ENCODE data around the gene PDXK. TPM values are rescaled to one million over a fixed set of nuclear protein-coding genes. Genes with fewer than 3 reads are reported as not detected.

The PDXK gene
- total RNA-seq, 1 donor from 2014 or later: 54.0 TPM

DNA sequence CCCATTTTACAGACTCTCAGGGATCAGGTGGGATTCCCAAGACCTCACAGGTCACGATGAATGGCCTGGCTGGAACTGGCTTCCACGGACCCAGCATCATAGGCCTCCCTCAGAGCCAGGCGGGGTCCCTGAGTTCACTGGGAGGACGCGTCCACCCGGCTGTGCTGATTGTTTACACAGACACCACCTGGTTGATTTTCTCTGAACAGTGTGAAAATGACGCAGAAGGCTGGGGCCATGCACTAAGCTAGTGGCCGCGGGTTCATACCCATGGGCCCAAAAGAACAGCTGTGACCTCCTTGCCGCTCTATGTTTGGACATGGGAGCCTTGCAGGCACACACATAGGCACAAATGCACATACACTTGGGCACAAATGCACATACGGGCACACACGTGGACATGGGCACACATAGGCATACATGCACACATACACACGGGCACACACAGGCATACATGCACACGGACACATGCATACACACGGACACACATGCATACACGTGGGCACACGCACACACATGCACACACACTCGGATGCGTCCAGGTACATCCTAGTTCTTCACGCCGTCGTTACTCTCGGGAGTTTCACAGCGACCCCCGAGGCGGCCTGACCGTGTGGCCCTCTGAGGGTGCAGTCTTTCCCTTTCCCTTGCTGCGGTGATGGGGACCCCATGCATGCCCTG lies 34.0 kb downstream of the PDXK start:
- Mint-ChIP-seq H3K27ac (no peak overlapping the region), H3K27me3 (ENCODE audit: insufficient read depth, low read depth) (peaks cover 2% of the 10 kb centered on the region), H3K4me3 (no peak overlapping the region), H3K36me3 (peaks cover 15% of the 10 kb centered on the region), H3K4me1 (no peaks in the 10 kb centered on the region), H3K9me3 (no peaks in the 10 kb centered on the region)
- Histone ChIP-seq H3K27me3 (no peaks in the 10 kb centered on the region), H3K4me3 (no peak overlapping the region), H3K27ac (no peak overlapping the region), H3K9me3 (ENCODE audit: low read depth) (no peaks in the 10 kb centered on the region), H4K20me1 (ENCODE audit: low read depth) (no peaks in the 10 kb centered on the region), H3F3A (ENCODE audit: low read depth) (peaks cover 2% of the 10 kb centered on the region), H3K79me2 (ENCODE audit: low read depth) (no peaks in the 10 kb centered on the region), H2AFZ (replicated peaks) (no peak overlapping the region), H3K36me3 (no peaks in the 10 kb centered on the region), H3K9ac (no peak overlapping the region), H3K4me1 (no peaks in the 10 kb centered on the region), H3K4me2 (no peak overlapping the region)
- no peak for DNase-seq (ENCODE audit: low spot score)
- no peak for TF ChIP-seq EZH2 (IDR thresholded peaks at IDR 0.05)
- TF ChIP-seq CTCF (IDR thresholded peaks at IDR 0.05): no peak
- no peak for TF ChIP-seq EZH2phosphoT487 (IDR thresholded peaks at IDR 0.05)

DNA sequence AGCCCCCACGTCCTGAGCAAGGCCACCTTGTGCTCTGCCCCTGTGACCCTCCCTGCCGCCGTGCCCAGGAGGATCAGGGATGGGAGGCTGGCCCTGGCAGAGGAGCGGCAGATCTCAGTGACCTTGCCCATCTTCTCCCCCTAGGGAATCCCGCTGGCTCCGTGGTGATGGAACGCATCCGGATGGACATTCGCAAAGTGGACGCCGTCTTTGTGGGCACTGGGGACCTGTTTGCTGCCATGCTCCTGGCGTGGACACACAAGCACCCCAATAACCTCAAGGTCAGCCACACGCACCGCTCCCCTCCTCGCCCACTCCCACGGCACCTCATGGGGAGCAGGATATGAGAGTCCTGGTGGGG lies 34.5 kb downstream of the PDXK start:
- no peak overlapping the region for H3K4me3 Mint-ChIP-seq
- H3K27me3 Mint-ChIP-seq (ENCODE audit: insufficient read depth, low read depth): peaks cover 2% of the 10 kb centered on the region

DNA sequence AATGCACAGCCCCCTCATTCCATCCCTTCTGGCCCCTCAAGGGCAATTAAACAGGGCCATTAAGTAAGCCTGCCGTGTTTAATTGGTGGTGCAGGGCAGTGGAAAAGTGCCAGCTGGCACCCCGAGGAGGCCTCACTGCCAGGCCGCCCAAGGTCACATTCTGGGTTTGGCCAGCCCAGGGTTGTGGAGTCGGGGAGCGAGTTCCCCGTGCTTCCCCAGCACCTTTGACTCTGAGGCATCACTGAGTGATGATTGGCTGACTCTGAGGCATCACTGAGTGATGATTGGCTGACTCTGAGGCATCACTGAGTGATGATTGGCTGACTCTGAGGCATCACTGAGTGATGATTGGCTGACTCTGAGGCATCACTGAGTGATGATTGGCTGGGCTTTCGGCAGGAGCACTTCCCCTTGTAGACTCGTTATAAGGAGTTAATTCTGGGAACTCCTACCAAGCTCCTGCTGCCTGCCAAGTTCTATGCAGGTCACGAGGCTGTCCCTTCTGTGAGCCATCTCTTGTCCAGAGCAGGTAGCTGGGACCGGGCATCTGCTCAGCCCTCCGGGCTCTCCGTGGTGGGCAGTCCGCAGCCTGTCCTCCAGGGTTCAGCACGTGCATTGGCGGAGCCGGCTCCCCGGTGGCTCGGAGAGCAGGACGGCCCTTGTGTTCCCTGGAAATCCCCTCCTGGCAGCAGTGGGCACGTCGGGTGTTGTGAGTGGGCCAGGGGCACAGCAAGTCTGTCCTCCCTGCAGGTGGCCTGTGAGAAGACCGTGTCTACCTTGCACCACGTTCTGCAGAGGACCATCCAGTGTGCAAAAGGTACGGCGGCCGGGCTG lies 36.2 kb downstream of the PDXK start:
- Histone ChIP-seq H3K4me1 (no peaks in the 10 kb centered on the region), H3K9me3 (ENCODE audit: low read depth) (no peaks in the 10 kb centered on the region), H3K9ac (no peak overlapping the region), H4K20me1 (ENCODE audit: low read depth) (no peaks in the 10 kb centered on the region), H3K79me2 (ENCODE audit: low read depth) (no peaks in the 10 kb centered on the region), H3F3A (ENCODE audit: low read depth) (peaks cover 5% of the 10 kb centered on the region), H3K27me3 (no peaks in the 10 kb centered on the region), H2AFZ (replicated peaks) (no peak overlapping the region), H3K4me3 (no peak overlapping the region), H3K36me3 (no peaks in the 10 kb centered on the region), H3K27ac (no peak overlapping the region), H3K4me2 (no peak overlapping the region)
- H3K9me3 Mint-ChIP-seq: no peaks in the 10 kb centered on the region
- H3K4me3 Mint-ChIP-seq: no peak overlapping the region
- no peak for DNase-seq (ENCODE audit: low spot score)
- H3K27ac Mint-ChIP-seq: no peak overlapping the region
- peaks cover 17% of the 10 kb centered on the region for H3K36me3 Mint-ChIP-seq
- H3K4me1 Mint-ChIP-seq: no peaks in the 10 kb centered on the region
- no peak for TF ChIP-seq EZH2 (IDR thresholded peaks at IDR 0.05)
- no peak for TF ChIP-seq EZH2phosphoT487 (IDR thresholded peaks at IDR 0.05)
- no peak for TF ChIP-seq CTCF (IDR thresholded peaks at IDR 0.05)
- no peaks in the 10 kb centered on the region for H3K27me3 Mint-ChIP-seq (ENCODE audit: insufficient read depth, low read depth)

More for the DNA sequence above, 34.5 kb downstream of the PDXK start:
- Mint-ChIP-seq H3K36me3 (peaks cover 15% of the 10 kb centered on the region), H3K4me1 (no peaks in the 10 kb centered on the region), H3K9me3 (no peaks in the 10 kb centered on the region), H3K27ac (no peak overlapping the region)
- Histone ChIP-seq H4K20me1 (ENCODE audit: low read depth) (no peaks in the 10 kb centered on the region), H3K9me3 (ENCODE audit: low read depth) (no peaks in the 10 kb centered on the region), H3K9ac (no peak overlapping the region), H2AFZ (replicated peaks) (no peak overlapping the region), H3K4me1 (no peaks in the 10 kb centered on the region), H3K4me2 (no peak overlapping the region), H3K27ac (no peak overlapping the region), H3K4me3 (no peak overlapping the region), H3K36me3 (no peaks in the 10 kb centered on the region), H3K79me2 (ENCODE audit: low read depth) (no peaks in the 10 kb centered on the region), H3F3A (ENCODE audit: low read depth) (peaks cover 5% of the 10 kb centered on the region), H3K27me3 (no peaks in the 10 kb centered on the region)
- TF ChIP-seq EZH2 (IDR thresholded peaks at IDR 0.05) (no peak), CTCF (IDR thresholded peaks at IDR 0.05) (no peak), EZH2phosphoT487 (IDR thresholded peaks at IDR 0.05) (no peak)
- DNase-seq (ENCODE audit: low spot score): no peak
